A549 (cell line): Measurements from ENCODE around the gene ZNF227. TPM values are rescaled to one million over a fixed set of nuclear protein-coding genes. Genes with fewer than 3 reads are reported as not detected.
"Not testable (repeated sequence)": the region's sequence is repeated elsewhere in the genome, so short reads cannot be mapped to it uniquely, and the experiment has no call there.

Source experiments
- ATAC-seq, 2 experiments: fragments of 200-7000 bp in 1 of 2; fragments of >200 bp in 1 of 2; cut with Nextera tagmentation in 1 of 2; cut with Tn5 transposase in 1 of 2; 3 replicates each; pipeline versions ENCODE4 v1.8.0 to v1.9.1; 2018 to 2020; ENCODE audit warnings: mild to moderate bottlenecking in 1 of 2, moderate library complexity in 1 of 2
- CTCF ChIA-PET: fragments of 300-600 bp; sonication (Branson Sonifier 250); formaldehyde crosslinking; extraction: SDS; loops from one replicate; lab custom pipeline; 2021; ENCODE audit warnings: antibody characterized with exemption, inconsistent platforms; lab: Yijun Ruan, JAX
- POLR2A ChIA-PET: fragments of 350-600 bp; formaldehyde crosslinking; extraction: SDS; loops from one replicate; lab custom pipeline; 2021; ENCODE audit warnings: antibody characterized with exemption, inconsistent platforms; lab: Yijun Ruan, JAX
- DNase-seq, 2 experiments: peaks; one replicate each; pipeline versions ENCODE4 v3.0.0 to v3.0.0-alpha.2; 2011 to 2016; ENCODE audit warnings: low read depth in 1 of 2, low spot score in 1 of 2
- FAIRE-seq: peaks from 2 replicates; lab custom pipeline; 2011; peaks lifted over from hg19 to GRCh38; lab: Jason Lieb, UNC
- H3K27ac ChIP-seq, 2 experiments: fragments of >200 bp; sonication (Bioruptor Twin); formaldehyde crosslinking; 3 replicates each; pipeline ENCODE4 v1.5.1; 2016 to 2017
- H3K4me1 ChIP-seq: fragments of >200 bp; sonication (Bioruptor Twin); formaldehyde crosslinking; 3 replicates; pipeline ENCODE4 v1.6.1; 2016
- H3K4me2 ChIP-seq: fragments of >200 bp; sonication (Bioruptor Twin); formaldehyde crosslinking; 3 replicates; pipeline ENCODE4 v1.6.1; 2016
- H3K4me3 ChIP-seq: fragments of >200 bp; sonication (Bioruptor Twin); formaldehyde crosslinking; 3 replicates; pipeline ENCODE4 v1.5.1; 2016
- H3K9me3 ChIP-seq: fragments of >200 bp; sonication (Bioruptor Twin); formaldehyde crosslinking; 3 replicates; pipeline ENCODE4 v1.6.1; 2016
- ATOH8 ChIP-seq: fragments of 250-450 bp; sonication (Bioruptor Pico); IDR thresholded peaks from 2 replicates; pipeline ENCODE4 v1.5.0; 2020; ENCODE audit warnings: low read depth, mild to moderate bottlenecking, moderate library complexity
- BCL3 ChIP-seq: fragments of >200 bp; sonication (Bioruptor Twin); formaldehyde crosslinking; IDR thresholded peaks from 3 replicates; pipeline ENCODE4 v1.6.1; 2016
- ELK1 ChIP-seq: fragments of 150-350 bp; IDR thresholded peaks from 2 replicates; pipeline ENCODE4 v1.6.1; 2014; ENCODE audit warnings: low read depth, mild to moderate bottlenecking, low read length
- EP300 ChIP-seq, 2 experiments: fragments of >200 bp; sonication (Bioruptor Twin); formaldehyde crosslinking; IDR thresholded peaks; 2 replicates in 1 of 2; 3 replicates in 1 of 2; pipeline ENCODE4 v1.6.1; 2016 to 2017
- FOSB ChIP-seq: fragments of 250-450 bp; sonication (Bioruptor Pico); IDR thresholded peaks from 2 replicates; pipeline ENCODE4 v1.5.0; 2020; ENCODE audit warnings: mild to moderate bottlenecking, moderate library complexity
- FOXS1 ChIP-seq: fragments of 250-450 bp; sonication (Bioruptor Pico); IDR thresholded peaks from 2 replicates; pipeline ENCODE4 v1.5.0; 2020; ENCODE audit warnings: mild to moderate bottlenecking, moderate library complexity
- HDAC2 ChIP-seq: fragments of 200-600 bp; sonication (generic); IDR thresholded peaks from 2 replicates; pipeline ENCODE4 v1.6.1; 2016
- HOXA7 ChIP-seq: fragments of 250-450 bp; sonication (Bioruptor Pico); IDR thresholded peaks from 2 replicates; pipeline ENCODE4 v1.5.0; 2020; ENCODE audit warnings: mild to moderate bottlenecking, moderate library complexity
- JUN ChIP-seq, 2 experiments: fragments of >200 bp; sonication (Bioruptor Twin); formaldehyde crosslinking; IDR thresholded peaks; 2 replicates in 1 of 2; 3 replicates in 1 of 2; pipeline ENCODE4 v1.6.1; 2016 to 2017
- JUNB ChIP-seq: fragments of >200 bp; sonication (Bioruptor Twin); formaldehyde crosslinking; IDR thresholded peaks from 2 replicates; pipeline ENCODE4 v1.6.1; 2016
- KDM5A ChIP-seq: fragments of 200-600 bp; sonication (generic); IDR thresholded peaks from 2 replicates; pipeline ENCODE4 v1.6.1; 2016; ENCODE audit warnings: antibody characterized with exemption, mild to moderate bottlenecking
- MYC ChIP-seq: IDR thresholded peaks from 2 replicates; pipeline ENCODE4 v1.6.1; 2012; ENCODE audit warnings: mild to moderate bottlenecking, inconsistent platforms, low read length, improper control_type of control experiment, borderline replicate concordance
- PBX3 ChIP-seq: IDR thresholded peaks from 2 replicates; pipeline ENCODE4 v1.6.1; 2012
- RAD21 ChIP-seq, 2 experiments: fragments of >200 bp in 1 of 2; sonication (Bioruptor Twin) in 1 of 2; formaldehyde crosslinking in 1 of 2; IDR thresholded peaks in 1 of 2; conservative IDR thresholded peaks in 1 of 2; 2 replicates in 1 of 2; 3 replicates in 1 of 2; pipeline ENCODE4 v1.6.1; 2012 to 2018; ENCODE audit warnings: inconsistent platforms in 1 of 2
- RFX5 ChIP-seq: fragments of 450-650 bp; IDR thresholded peaks from 2 replicates; pipeline ENCODE4 v1.7.1; 2014; ENCODE audit warnings: antibody characterized with exemption, mild to moderate bottlenecking, moderate library complexity
- SREBF2 ChIP-seq: fragments of 450-650 bp; IDR thresholded peaks from 2 replicates; pipeline ENCODE4 v1.6.1; 2014; ENCODE audit warnings: mild to moderate bottlenecking, moderate library complexity
- TFCP2L1 ChIP-seq: fragments of 250-450 bp; sonication (Bioruptor Pico); IDR thresholded peaks from 2 replicates; pipeline ENCODE4 v1.5.0; 2021; ENCODE audit warnings: mild to moderate bottlenecking
- ZNF302 ChIP-seq: fragments of 250-450 bp; sonication (Bioruptor Pico); IDR thresholded peaks from 2 replicates; pipeline ENCODE4 v1.9.0; 2021; ENCODE audit warnings: inconsistent platforms, mild to moderate bottlenecking, moderate library complexity
- WGBS: methylation state at CpG from one replicate; pipeline ENCODE4 v1.1.6; 2017; ENCODE audit errors: missing lambda C conversion rate; 5-methylcytosine and 5-hydroxymethylcytosine counted together
- polyA plus RNA-seq, 4 experiments: library from polyadenylated mRNA; depleted of rRNA in 3 of 4; stranded (reverse); fragments of >200 nt; fragmentation: RNase III in 1 of 4; extraction: RNeasy Plus Mini Kit Qiagen cat#74134 plus additional on column Dnase treatment in 1 of 4; gene quantifications; 2 replicates in 3 of 4; 3 replicates in 1 of 4; pipeline ENCODE4 v1.2.3, GENCODE V29; 2011 to 2017

ZNF227 gene
- polyA plus RNA-seq, 2 of the 4 experiments (the other 2 are of a cell fraction): 10.1 to 17.1 TPM

GRCh38 chr19:44236384-44236783 is 24.1 kb downstream of the ZNF227 start:
- no peak for TF ChIP-seq FOSB (CRISPR knock-in tag)
- no peak for TF ChIP-seq JUNB
- no peak for TF ChIP-seq JUN (IDR thresholded peaks at IDR 0.05)
- no peak for TF ChIP-seq HOXA7 (CRISPR knock-in tag)
- TF ChIP-seq KDM5A: no peak
- no peak for TF ChIP-seq ELK1
- TF ChIP-seq RAD21 (conservative IDR thresholded peaks at IDR 0.05 in 1 of 2, IDR thresholded peaks at IDR 0.05 in 1 of 2): no peak
- WGBS: 95% methylated on average over 8 of the region's 8 CpGs
- POLR2A ChIA-PET: interaction anchor here (0.5 kb wide), 1 partner anchor 20 kb away, joined by 3 read pairs; no protein-coding TSS in a partner anchor

GRCh38 chr19:44252332-44252731 is 40.0 kb downstream of the ZNF227 start:
- 86% methylated on average over 2 of the region's 2 CpGs for WGBS
- H3K9me3 ChIP-seq: peaks cover 97% of the 10 kb centered on the region
- H3K4me1 ChIP-seq, H3K4me3 ChIP-seq, H3K27ac ChIP-seq, DNase-seq, H3K4me2 ChIP-seq, POLR2A ChIA-PET, ATAC-seq, CTCF ChIA-PET, FAIRE-seq: not testable (repeated sequence)

More at GRCh38 chr19:44236384-44236783, 24.1 kb downstream of the ZNF227 start:
- no peak for ATAC-seq
- CTCF ChIA-PET: no interaction called here
- no peak overlapping the region for H3K4me2 ChIP-seq
- no peak for DNase-seq
- H3K4me3 ChIP-seq: no peak overlapping the region
- H3K27ac ChIP-seq: no peak overlapping the region
- no peak for FAIRE-seq
- H3K9me3 ChIP-seq: peaks cover 96% of the 10 kb centered on the region
- H3K4me1 ChIP-seq: no peaks in the 10 kb centered on the region

GRCh38 chr19:44253392-44253791 is 41.1 kb downstream of the ZNF227 start:
- CTCF ChIA-PET, ATAC-seq, H3K4me1 ChIP-seq, POLR2A ChIA-PET, FAIRE-seq, H3K4me3 ChIP-seq, H3K27ac ChIP-seq, H3K4me2 ChIP-seq, DNase-seq: not testable (repeated sequence)
- WGBS: 82% methylated on average over 2 of the region's 2 CpGs
- peaks cover 96% of the 10 kb centered on the region for H3K9me3 ChIP-seq

GRCh38 chr19:44254496-44254895 is 42.2 kb downstream of the ZNF227 start:
- FAIRE-seq (peak; percentile 18), DNase-seq (no peak), ATAC-seq (no peak)
- ChIA-PET CTCF (no interaction called here), POLR2A (no interaction called here)
- 75% methylated on average over 2 of the region's 2 CpGs for WGBS
- TF ChIP-seq ZNF302 (CRISPR knock-in tag): no peak
- no peak for TF ChIP-seq RFX5
- TF ChIP-seq HDAC2: no peak
- no peak for TF ChIP-seq BCL3
- TF ChIP-seq TFCP2L1 (CRISPR knock-in tag): no peak
- TF ChIP-seq FOXS1 (CRISPR knock-in tag): no peak
- no peak for TF ChIP-seq SREBF2
- TF ChIP-seq KDM5A: no peak
- TF ChIP-seq EP300 (IDR thresholded peaks at IDR 0.05): no peak
- TF ChIP-seq PBX3: no peak
- TF ChIP-seq ATOH8 (CRISPR knock-in tag): no peak
- TF ChIP-seq MYC: no peak
- Histone ChIP-seq H3K4me3 (no peak overlapping the region), H3K27ac (no peak overlapping the region), H3K4me2 (no peak overlapping the region), H3K9me3 (peaks cover 93% of the 10 kb centered on the region), H3K4me1 (no peaks in the 10 kb centered on the region)
